HT1080 (cell line): ENCODE data around the gene ARHGEF1. TPM values are rescaled to one million over a fixed set of nuclear protein-coding genes. Genes with fewer than 3 reads are reported as not detected.

ENCODE experiments used
- DNase-seq: peaks from one replicate; pipeline ENCODE4 v3.0.0-alpha.2; 2015; ENCODE audit warnings: low read depth
- small RNA-seq: library from RNA; depleted of rRNA; stranded (forward); fragments of <200 nt; gene quantifications from one replicate; pipeline ENCODE3, GENCODE V24; 2014
- total RNA-seq: library from RNA; depleted of rRNA; stranded (reverse); fragments of >200 nt; shearing (Covaris generic); gene quantifications from 2 replicates; pipeline ENCODE4 v1.2.3, GENCODE V29; 2014; rRNA removed

Gene ARHGEF1
- total RNA-seq, 1 experiment from 2014 or later = 100 TPM

DNA sequence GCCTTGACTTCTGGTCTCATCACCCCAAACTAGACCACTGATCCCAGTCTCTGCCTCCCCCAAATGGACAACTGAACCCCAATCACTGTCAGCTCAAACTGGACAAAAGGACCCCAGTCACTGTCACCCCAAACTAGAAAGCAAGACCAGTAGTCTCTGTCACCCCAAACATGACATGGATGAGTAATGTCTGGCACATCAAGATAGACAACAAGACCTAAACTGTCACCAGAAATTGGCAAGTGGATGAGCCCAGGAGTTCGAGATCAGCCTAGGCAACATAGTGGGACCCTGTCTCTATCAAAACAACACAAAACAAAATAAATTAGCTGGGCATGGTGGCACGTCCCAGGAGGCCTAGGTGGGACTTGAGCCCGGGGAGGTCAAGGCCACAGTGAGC, 64.1 kb downstream of the ARHGEF1 start:
- DNase-seq = no peak

DNA sequence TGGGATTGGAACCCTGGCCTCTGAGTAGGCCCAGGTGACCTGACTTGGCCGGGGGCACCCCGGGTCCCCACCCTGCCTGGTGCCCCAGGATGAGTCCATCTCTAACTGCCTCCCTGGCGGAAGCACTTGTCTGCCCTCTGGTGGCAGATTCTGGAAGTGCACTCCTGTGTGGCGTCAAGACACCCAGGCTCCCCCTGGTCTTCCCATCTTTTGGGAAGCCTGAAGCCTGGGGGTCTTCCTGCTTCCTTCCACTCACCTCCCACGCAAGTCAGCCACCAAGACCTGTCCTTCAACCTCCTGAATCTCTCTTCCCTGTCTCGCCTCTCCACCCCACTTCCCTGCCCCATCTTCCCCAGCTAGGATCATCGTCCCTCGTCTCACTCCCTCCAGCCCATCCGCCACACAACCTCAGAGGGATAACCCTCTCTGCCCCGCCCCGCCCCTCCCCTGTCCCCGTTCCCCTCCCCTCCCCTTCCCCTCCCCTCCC, 68.7 kb downstream of the ARHGEF1 start:
- peak; percentile 55 for DNase-seq

DNA sequence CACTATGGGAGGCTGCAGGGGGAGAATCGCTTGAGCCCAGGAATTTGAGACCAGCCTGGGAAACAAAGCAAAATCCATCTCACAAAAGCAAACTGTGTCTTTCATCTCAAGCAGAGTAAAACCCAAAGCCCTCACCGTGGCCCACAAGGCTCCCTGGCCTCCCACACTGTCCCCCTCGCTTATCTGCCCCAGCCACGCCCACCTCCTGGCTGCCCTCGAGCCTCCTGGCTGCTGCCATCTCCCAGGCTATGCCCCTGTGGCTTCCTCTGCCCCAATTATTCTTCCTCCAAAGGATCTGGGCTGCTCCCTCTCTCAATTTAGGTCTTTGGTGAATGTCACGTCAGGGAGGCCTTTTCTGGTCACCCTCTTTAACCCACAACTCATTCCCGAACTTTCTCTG, 72.5 kb downstream of the ARHGEF1 start:
- DNase-seq = no peak

DNA sequence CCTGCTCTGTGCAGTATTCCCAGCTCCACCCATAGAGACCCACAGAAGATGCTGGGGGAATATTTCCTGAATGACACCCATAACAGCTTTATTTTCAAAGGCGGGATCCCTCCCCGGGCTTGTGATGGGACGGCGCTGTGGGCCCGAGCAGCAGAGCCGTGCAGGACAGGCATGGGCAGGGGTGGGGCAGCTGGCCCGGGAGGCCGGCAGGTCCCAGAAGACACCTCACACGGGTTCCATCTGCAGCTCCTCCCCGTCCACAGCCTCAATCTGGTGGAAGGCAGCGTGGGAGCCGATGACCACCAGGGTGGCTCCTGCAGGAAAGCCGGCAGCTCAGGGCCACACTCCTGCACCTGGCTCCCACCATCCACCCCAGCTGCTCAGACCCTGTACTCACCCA, 73.6 kb downstream of the ARHGEF1 start:
- no peak for DNase-seq

Small RNA genes lying within 50 kb of the gene (small RNA-seq; reads per million reads assigned to genes)
- not detected for gene MIR6797

Other genes starting within 250 kb of the ARHGEF1 start
- not detected in 2 replicates for gene CEACAM7, start 194.9 kb upstream of the ARHGEF1 start, total RNA-seq
- gene CEACAM5, start 174.6 kb upstream of the ARHGEF1 start, total RNA-seq = not detected in 2 replicates
- not detected in 2 replicates for gene CEACAM6, start 127.7 kb upstream of the ARHGEF1 start, total RNA-seq
- gene CEACAM3, start 86.6 kb upstream of the ARHGEF1 start, total RNA-seq = not detected in 2 replicates
- not detected in 2 replicates for gene LYPD4, start 38.5 kb upstream of the ARHGEF1 start, total RNA-seq
- not detected in 2 replicates for gene DMRTC2, start 38.1 kb upstream of the ARHGEF1 start, total RNA-seq
- gene RPS19, start 22.9 kb upstream of the ARHGEF1 start, total RNA-seq = 2,545 and 4,295 TPM in 2 replicates
- gene CD79A, start 5.9 kb upstream of the ARHGEF1 start, total RNA-seq = not detected in 2 replicates
- 0.72 TPM in 1 of 2 replicates, not detected in the other for gene ERFL, start 45.3 kb downstream of the ARHGEF1 start, total RNA-seq
- gene RABAC1, start 76.1 kb downstream of the ARHGEF1 start, total RNA-seq = 91.6 and 101 TPM in 2 replicates
- gene ATP1A3, start 111.0 kb downstream of the ARHGEF1 start, total RNA-seq = 0.03 and 0.13 TPM in 2 replicates
- gene GRIK5, start 187.0 kb downstream of the ARHGEF1 start, total RNA-seq = not detected in 2 replicates
- gene ZNF574, start 193.0 kb downstream of the ARHGEF1 start, total RNA-seq = 26.9 and 37.8 TPM in 2 replicates
- 2.6 and 5.4 TPM in 2 replicates for gene POU2F2, start 249.3 kb downstream of the ARHGEF1 start, total RNA-seq